H1 (cell line): ENCODE measurements around the gene SLC5A9. TPM values are rescaled to one million over a fixed set of nuclear protein-coding genes. Genes with fewer than 3 reads are reported as not detected.

Source experiments
- CTCF ChIA-PET: fragments of 300-600 bp; sonication (Branson Sonifier 250); formaldehyde crosslinking; loops from one replicate; lab custom pipeline; 2021; ENCODE audit not compliant: partially characterized antibody; lab: Charles Lee
- POLR2A ChIA-PET: fragments of 300-600 bp; sonication (Branson Sonifier 250); formaldehyde crosslinking; loops from one replicate; lab custom pipeline; 2021; ENCODE audit warnings: inconsistent platforms; ENCODE audit not compliant: partially characterized antibody; lab: Charles Lee
- DNase-seq, 2 experiments: peaks; one replicate each; pipeline versions ENCODE4 v3.0.0 to v3.0.0-alpha.2; 2010 to 2022; ENCODE audit warnings: low spot score in 2 of 2, low read depth in 1 of 2, mixed read lengths in 1 of 2
- FAIRE-seq: peaks from 2 replicates; lab custom pipeline; 2011; peaks lifted over from hg19 to GRCh38; lab: Jason Lieb, UNC
- H2AFZ ChIP-seq: 2 replicates; pipeline ENCODE4 v1.8.1; 2012; ENCODE audit warnings: low read length, inconsistent platforms
- H2AK5ac ChIP-seq: 2 replicates; pipeline ENCODE4 v1.6.1; 2013; ENCODE audit warnings: low read depth, low read length
- H2BK120ac ChIP-seq: replicated peaks from 2 replicates; pipeline ENCODE3; 2013; ENCODE audit warnings: low read depth, low read length, inconsistent platforms
- H2BK12ac ChIP-seq: 2 replicates; pipeline ENCODE4 v1.6.1; 2013; ENCODE audit warnings: low read depth, low read length
- H2BK15ac ChIP-seq: 2 replicates; pipeline ENCODE4 v1.6.1; 2013; ENCODE audit warnings: low read length
- H2BK20ac ChIP-seq: 2 replicates; pipeline ENCODE4 v1.6.1; 2013; ENCODE audit warnings: low read length
- H2BK5ac ChIP-seq: 2 replicates; pipeline ENCODE4 v1.6.1; 2013; ENCODE audit warnings: low read depth, low read length
- H3K14ac ChIP-seq: 2 replicates; pipeline ENCODE4 v1.6.1; 2013; ENCODE audit warnings: inconsistent platforms; ENCODE audit not compliant: insufficient read length
- H3K18ac ChIP-seq: 2 replicates; pipeline ENCODE4 v1.6.1; 2013; ENCODE audit warnings: low read length; ENCODE audit errors: extremely low read depth
- H3K23ac ChIP-seq: 2 replicates; pipeline ENCODE4 v1.6.1; 2013; ENCODE audit warnings: inconsistent platforms; ENCODE audit not compliant: insufficient read length
- H3K23me2 ChIP-seq: 2 replicates; pipeline ENCODE4 v1.6.1; 2013; ENCODE audit warnings: low read depth, low read length
- H3K27ac ChIP-seq: 2 replicates; pipeline ENCODE4 v1.6.1; 2011; ENCODE audit warnings: low read depth, low read length, inconsistent platforms
- H3K27me3 ChIP-seq, 4 experiments: replicated peaks in 1 of 4; 1 replicate in 1 of 4; 2 replicates in 3 of 4; pipeline versions ENCODE4 v1.6.1 to v1.8.1; 2011 to 2013; ENCODE audit warnings: low read length in 3 of 4, mild to moderate bottlenecking in 3 of 4, inconsistent platforms in 2 of 4, mixed read lengths in 2 of 4, moderate library complexity in 1 of 4; ENCODE audit not compliant: control insufficient read depth in 3 of 4, insufficient read depth in 3 of 4; ENCODE audit errors: extremely low read depth in 1 of 4
- H3K36me3 ChIP-seq, 4 experiments: 2 replicates each; pipeline versions ENCODE4 v1.6.1 to v1.8.1; 2011 to 2013; ENCODE audit warnings: mild to moderate bottlenecking in 4 of 4, low read length in 3 of 4, moderate library complexity in 2 of 4, control low read depth in 1 of 4, inconsistent platforms in 1 of 4; ENCODE audit not compliant: insufficient read depth in 4 of 4, control insufficient read depth in 2 of 4
- H3K4ac ChIP-seq: replicated peaks from 2 replicates; pipeline ENCODE3; 2013; ENCODE audit warnings: low read length, low read depth, mixed read lengths, inconsistent platforms; ENCODE audit not compliant: insufficient read length
- H3K4me1 ChIP-seq, 4 experiments: replicated peaks in 1 of 4; 1 replicate in 1 of 4; 2 replicates in 3 of 4; pipeline versions ENCODE4 v1.6.1 to v1.8.1; 2011 to 2013; ENCODE audit warnings: low read length in 3 of 4, inconsistent platforms in 2 of 4, mixed read lengths in 1 of 4; ENCODE audit not compliant: insufficient read depth in 4 of 4, control insufficient read depth in 3 of 4
- H3K4me2 ChIP-seq, 2 experiments: 2 replicates each; pipeline versions ENCODE4 v1.6.1 to v1.8.1; 2011 to 2013; ENCODE audit warnings: low read depth in 2 of 2, low read length in 2 of 2, control low read depth in 1 of 2, inconsistent platforms in 1 of 2, mild to moderate bottlenecking in 1 of 2; ENCODE audit not compliant: insufficient read depth in 1 of 2
- H3K4me3 ChIP-seq, 4 experiments: fragments of 200-600, 300-600 bp in 1 of 4; sonication (generic), shearing (Covaris generic), sonication (Bioruptor Twin) in 1 of 4; 2 replicates each; pipeline versions ENCODE4 v1.5.1 to v1.8.1; 2011 to 2016; ENCODE audit warnings: low read length in 4 of 4, low read depth in 3 of 4, control low read depth in 2 of 4, inconsistent platforms in 2 of 4, mild to moderate bottlenecking in 2 of 4, mixed read lengths in 1 of 4, moderate library complexity in 1 of 4; ENCODE audit not compliant: insufficient read depth in 2 of 4; ENCODE audit errors: extremely low read depth in 1 of 4
- H3K56ac ChIP-seq: replicated peaks from 2 replicates; pipeline ENCODE3; 2013; ENCODE audit warnings: low read depth, mild to moderate bottlenecking, mixed read lengths, low read length, inconsistent platforms; ENCODE audit not compliant: insufficient read length
- H3K79me1 ChIP-seq: 2 replicates; pipeline ENCODE4 v1.6.1; 2013; ENCODE audit warnings: low read depth, low read length, control low read depth
- H3K79me2 ChIP-seq, 2 experiments: 2 replicates each; pipeline versions ENCODE4 v1.6.1 to v1.8.1; 2012 to 2013; ENCODE audit warnings: low read length in 2 of 2, mild to moderate bottlenecking in 2 of 2, inconsistent platforms in 1 of 2; ENCODE audit not compliant: insufficient read depth in 2 of 2, control insufficient read depth in 1 of 2
- H3K9ac ChIP-seq, 4 experiments: replicated peaks in 1 of 4; 1 replicate in 1 of 4; 2 replicates in 3 of 4; pipeline versions ENCODE4 v1.6.1 to v1.8.1; 2011 to 2013; ENCODE audit warnings: low read depth in 3 of 4, low read length in 3 of 4, control low read depth in 2 of 4, mild to moderate bottlenecking in 2 of 4, moderate library complexity in 2 of 4, inconsistent platforms in 1 of 4; ENCODE audit errors: extremely low read depth in 1 of 4
- H3K9me3 ChIP-seq, 2 experiments: 2 replicates each; pipeline versions ENCODE4 v1.6.1 to v1.8.1; 2012 to 2013; ENCODE audit warnings: mild to moderate bottlenecking in 2 of 2, moderate library complexity in 2 of 2, control low read depth in 1 of 2, inconsistent platforms in 1 of 2, low read depth in 1 of 2, low read length in 1 of 2, mixed read lengths in 1 of 2; ENCODE audit not compliant: insufficient read depth in 2 of 2
- H4K20me1 ChIP-seq, 2 experiments: replicated peaks in 1 of 2; 2 replicates each; pipeline versions ENCODE3 to v1.8.1; 2011 to 2013; ENCODE audit warnings: inconsistent platforms in 2 of 2, low read length in 2 of 2, mild to moderate bottlenecking in 1 of 2; ENCODE audit not compliant: insufficient read depth in 2 of 2, control insufficient read depth in 1 of 2
- H4K5ac ChIP-seq: 2 replicates; pipeline ENCODE4 v1.6.1; 2013; ENCODE audit warnings: low read length, low read depth, mixed read lengths, inconsistent platforms; ENCODE audit not compliant: insufficient read length
- H4K8ac ChIP-seq: 2 replicates; pipeline ENCODE4 v1.8.0; 2013; ENCODE audit warnings: mild to moderate bottlenecking, moderate library complexity, low read length, inconsistent platforms; ENCODE audit not compliant: insufficient read depth; ENCODE audit errors: extremely low read depth
- H4K91ac ChIP-seq: replicated peaks from 2 replicates; pipeline ENCODE3; 2013; ENCODE audit warnings: low read length, mixed read lengths, inconsistent platforms; ENCODE audit not compliant: insufficient read length
- SP2 ChIP-seq: IDR thresholded peaks from 2 replicates; pipeline ENCODE4 v1.6.1; 2012; ENCODE audit warnings: mild to moderate bottlenecking, low read length, inconsistent platforms
- polyA plus RNA-seq, 7 experiments: library from polyadenylated mRNA; depleted of rRNA in 3 of 7; stranded (reverse) in 5 of 7; unstranded in 2 of 7; fragments of >200 nt in 5 of 7; fragments of 200-250 nt in 2 of 7; gene quantifications; 1 replicate in 5 of 7; 2 replicates in 1 of 7; 4 replicates in 1 of 7; pipeline versions ENCODE4 v1.2.1 to v1.2.3, GENCODE V29; 2011 to 2013; ENCODE audit warnings: missing spikeins in 2 of 7, mixed read lengths in 2 of 7
- total RNA-seq: library from RNA; stranded (reverse); fragmentation: NEBNext Ultra II Directional; extraction: Animal tissue kit (Norgen Biotek cat#: 25700); gene quantifications from 2 replicates; pipeline ENCODE4 v1.2.1, GENCODE V29; 2021

SLC5A9 gene
- total and polyA plus RNA-seq, 2 of the 8 experiments (the other 6 are each of a cell fraction or from before 2014, with no cell fraction given): 0.03 TPM; not detected in 1

- no peaks in the 10 kb centered on the region for H3K79me2 ChIP-seq
- H3K9me3 ChIP-seq: peaks cover 0 to 9% of the 10 kb centered on the region in 2 experiments; a peak in 1 of 4 replicates
- H3K4ac ChIP-seq: no peak overlapping the region
- H3K18ac ChIP-seq: no peak overlapping the region
- H2BK120ac ChIP-seq: no peak overlapping the region
- H3K79me1 ChIP-seq: no peaks in the 10 kb centered on the region
- H3K9ac ChIP-seq: no peak overlapping the region
- ChIA-PET CTCF (no interaction called here), POLR2A (no interaction called here)
- H4K5ac ChIP-seq: no peak overlapping the region
- DNase-seq (no peak), FAIRE-seq (no peak)
- no peak overlapping the region for H3K23ac ChIP-seq
- H4K91ac ChIP-seq: no peak overlapping the region
- H3K14ac ChIP-seq: no peak overlapping the region
- H2AK5ac ChIP-seq: no peak overlapping the region
- no peak overlapping the region for H2BK12ac ChIP-seq
- no peak overlapping the region for H3K27ac ChIP-seq
- H3K4me3 ChIP-seq: no peak overlapping the region
- H2BK20ac ChIP-seq: no peak overlapping the region
- no peaks in the 10 kb centered on the region for H3K4me1 ChIP-seq
- no peak overlapping the region for H3K56ac ChIP-seq
- no peak overlapping the region for H2AFZ ChIP-seq
- no peak overlapping the region for H2BK15ac ChIP-seq
- H3K27me3 ChIP-seq: no peaks in the 10 kb centered on the region
- no peaks in the 10 kb centered on the region for H3K23me2 ChIP-seq
- no peaks in the 10 kb centered on the region for H4K20me1 ChIP-seq
- no peak overlapping the region for H2BK5ac ChIP-seq
- H3K4me2 ChIP-seq: no peak overlapping the region
- H3K36me3 ChIP-seq: no peaks in the 10 kb centered on the region
- TF ChIP-seq SP2: no peak
- no peak overlapping the region for H4K8ac ChIP-seq
Measured at GRCh38 chr1:48175116-48175515, 47.4 kb upstream of the SLC5A9 start.
